ENCODE results near the gene ZSCAN31. TPM values are rescaled to one million over a fixed set of nuclear protein-coding genes. Genes with fewer than 3 reads are reported as not detected.

ZSCAN31 gene
- total RNA-seq, 1 experiment from 2014 or later = 10.1 TPM

GRCh38 chr6:28383235-28384142 lies 47.5 kb upstream of the ZSCAN31 start (continued):
- TF ChIP-seq, protein P1, sequence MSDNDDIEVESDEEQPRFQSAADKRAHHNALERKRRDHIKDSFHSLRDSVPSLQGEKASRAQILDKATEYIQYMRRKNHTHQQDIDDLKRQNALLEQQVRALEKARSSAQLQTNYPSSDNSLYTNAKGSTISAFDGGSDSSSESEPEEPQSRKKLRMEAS (IDR thresholded peaks at IDR 0.05) = peak; percentile 97
- TF ChIP-seq SRF (IDR thresholded peaks at IDR 0.05; ENCODE audit: low read depth) = no peak
- TF ChIP-seq EGR1 (IDR thresholded peaks at IDR 0.05; ENCODE audit: low read depth) = no peak
- peak; percentile 62 for TF ChIP-seq POLR2A (IDR thresholded peaks at IDR 0.05; ENCODE audit: borderline replicate concordance, extremely low read depth, insufficient read depth, insufficient read length)
- TF ChIP-seq RAD21 (IDR thresholded peaks at IDR 0.05; ENCODE audit: low read depth) = peak; percentile 74
- TF ChIP-seq, protein P2, sequence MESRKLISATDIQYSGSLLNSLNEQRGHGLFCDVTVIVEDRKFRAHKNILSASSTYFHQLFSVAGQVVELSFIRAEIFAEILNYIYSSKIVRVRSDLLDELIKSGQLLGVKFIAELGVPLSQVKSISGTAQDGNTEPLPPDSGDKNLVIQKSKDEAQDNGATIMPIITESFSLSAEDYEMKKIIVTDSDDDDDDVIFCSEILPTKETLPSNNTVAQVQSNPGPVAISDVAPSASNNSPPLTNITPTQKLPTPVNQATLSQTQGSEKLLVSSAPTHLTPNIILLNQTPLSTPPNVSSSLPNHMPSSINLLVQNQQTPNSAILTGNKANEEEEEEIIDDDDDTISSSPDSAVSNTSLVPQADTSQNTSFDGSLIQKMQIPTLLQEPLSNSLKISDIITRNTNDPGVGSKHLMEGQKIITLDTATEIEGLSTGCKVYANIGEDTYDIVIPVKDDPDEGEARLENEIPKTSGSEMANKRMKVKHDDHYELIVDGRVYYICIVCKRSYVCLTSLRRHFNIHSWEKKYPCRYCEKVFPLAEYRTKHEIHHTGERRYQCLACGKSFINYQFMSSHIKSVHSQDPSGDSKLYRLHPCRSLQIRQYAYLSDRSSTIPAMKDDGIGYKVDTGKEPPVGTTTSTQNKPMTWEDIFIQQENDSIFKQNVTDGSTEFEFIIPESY (IDR thresholded peaks at IDR 0.05; ENCODE audit: extremely low read depth, insufficient replicate concordance, low read length) = no peak
- no peak for TF ChIP-seq ZNF274 (IDR thresholded peaks at IDR 0.05; ENCODE audit: low read depth, low read length)
- TF ChIP-seq ZFX (IDR thresholded peaks at IDR 0.05) = 0 out of 2 replicates have a peak, but pooled peaks have one; percentile 17
- TF ChIP-seq SIN3A (IDR thresholded peaks at IDR 0.05; ENCODE audit: low read depth) = peak; percentile 16
- TF ChIP-seq CBX3 (IDR thresholded peaks at IDR 0.05; ENCODE audit: low read depth) = peak; percentile 95; the same call in 1 of the 2 replicates
- no peak for TF ChIP-seq ELF1 (IDR thresholded peaks at IDR 0.05; ENCODE audit: borderline replicate concordance, low read depth)
- TF ChIP-seq CEBPB (IDR thresholded peaks at IDR 0.05; ENCODE audit: low read depth) = no peak
- TF ChIP-seq SP1 (IDR thresholded peaks at IDR 0.05; ENCODE audit: low read depth) = peak; percentile 34; the same call in 1 of the 2 replicates

GRCh38 chr6:28380381-28380780 lies 44.4 kb upstream of the ZSCAN31 start:
- Histone ChIP-seq H3K4me1 (ENCODE audit: control insufficient read depth in 1 of 2, insufficient read depth in 2 of 2, low read length in 2 of 2) (peaks cover 7 to 17% of the 10 kb centered on the region in 2 experiments; a peak in 3 of 4 replicates), H3K36me3 (ENCODE audit: control insufficient read depth in 1 of 2, insufficient read depth in 2 of 2, low read length in 2 of 2) (no peaks in the 10 kb centered on the region), H4K20me1 (ENCODE audit: insufficient read depth) (no peaks in the 10 kb centered on the region), H3K9me3 (ENCODE audit: control insufficient read depth in 1 of 2, insufficient read depth in 1 of 2, low read depth in 1 of 2, low read length in 2 of 2) (no peaks in the 10 kb centered on the region; a peak in 1 of 4 replicates), H3K79me2 (ENCODE audit: insufficient read depth, low read length) (no peaks in the 10 kb centered on the region), H2AFZ (ENCODE audit: low read depth, low read length, poor library complexity, severe bottlenecking) (no peak overlapping the region), H3K9me2 (ENCODE audit: insufficient read depth) (no peaks in the 10 kb centered on the region), H3K27ac (ENCODE audit: low read depth, low read length) (no peak overlapping the region), H3K9ac (ENCODE audit: low read length) (no peak overlapping the region), H3K27me3 (ENCODE audit: insufficient read depth, low read length) (no peaks in the 10 kb centered on the region), H3K4me3 (replicated peaks in 1 of 2; ENCODE audit: low read depth in 1 of 2, low read length in 2 of 2) (no peak overlapping the region), H3K4me2 (ENCODE audit: low read length) (no peak overlapping the region)
- no peak for TF ChIP-seq EZH2phosphoT487 (IDR thresholded peaks at IDR 0.05; ENCODE audit: borderline replicate concordance)
- no peak for TF ChIP-seq SP1 (IDR thresholded peaks at IDR 0.05; ENCODE audit: low read depth)
- no peak for TF ChIP-seq JUND (IDR thresholded peaks at IDR 0.05)
- no peak for TF ChIP-seq POLR2A (IDR thresholded peaks at IDR 0.05; ENCODE audit: borderline replicate concordance, extremely low read depth, insufficient read depth, insufficient read length)
- TF ChIP-seq ELF1 (IDR thresholded peaks at IDR 0.05; ENCODE audit: borderline replicate concordance, low read depth) = no peak
- RAD21 ChIA-PET (ENCODE audit: low non-redundant PET in 1 of 2, low total read pairs in 2 of 2, uncharacterized antibody in 2 of 2, unreplicated experiment in 2 of 2) = no interaction called here
- POLR2A ChIA-PET = no interaction called here
- DNase-seq (ENCODE audit: low read depth, low spot score) = no peak
- intact Hi-C loops (cut with micrococcal nuclease) = no loop called here
- CTCF ChIA-PET = no interaction called here
- ATAC-seq = no peak
- no TSS peak for BruUV-seq (replicated peaks)
